GM11168 (cell line): ENCODE results near the gene TFAP2C.

Source experiments
- in situ Hi-C: fragments of 300-500 bp; cut with MboI; formaldehyde crosslinking; loops from one replicate; pipeline ENCODE4 v1.12.0; 2022; ENCODE audit warnings: low sequenced_read_pairs; ENCODE audit not compliant: unreplicated experiment

The TFAP2C gene

DNA sequence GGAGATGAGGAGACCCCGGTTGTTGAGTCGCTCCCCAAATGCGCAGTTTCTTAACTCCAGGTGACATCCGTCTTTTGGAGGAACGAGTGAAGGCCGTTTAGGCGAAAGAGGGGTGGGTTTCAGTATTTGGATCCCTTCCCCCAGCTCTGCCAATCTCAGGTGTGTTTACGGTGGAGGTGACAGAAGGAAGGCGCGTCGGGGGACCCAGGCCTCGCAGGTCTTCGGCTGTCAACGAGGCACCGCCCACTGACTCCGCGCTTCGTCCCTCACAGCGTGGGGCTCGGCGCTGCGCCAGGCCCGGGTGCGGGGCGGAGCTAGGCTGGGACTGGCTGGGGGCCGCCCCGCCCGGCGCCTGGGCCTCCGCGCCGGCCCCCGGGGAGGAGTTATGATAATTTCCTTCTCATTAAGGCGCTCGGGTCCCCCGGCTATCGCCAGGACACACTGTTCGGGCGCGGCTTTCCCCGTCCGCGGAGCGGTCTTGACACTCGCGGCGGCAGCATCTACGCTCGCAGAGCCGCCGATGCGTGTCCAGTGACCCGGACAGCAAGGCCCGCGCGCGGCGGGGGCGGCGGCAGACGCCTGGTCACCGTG, at the start of gene TFAP2C:
TSS of gene TFAP2C (plus strand) at position 434 of the 591 bp plus-strand sequence. CDS start 239 bp downstream, outside the sequence.
- in situ Hi-C loops, result no loop called here

- in situ Hi-C loops, result no loop called here
Observed at GRCh38 chr20:56580226-56580625, 48.9 kb upstream of the TFAP2C start.

- in situ Hi-C loops, result no loop called here
Observed at GRCh38 chr20:56581701-56582100, 47.4 kb upstream of the TFAP2C start.

- in situ Hi-C loops, result no loop called here
Observed at GRCh38 chr20:56582542-56582941, 46.6 kb upstream of the TFAP2C start.

DNA sequence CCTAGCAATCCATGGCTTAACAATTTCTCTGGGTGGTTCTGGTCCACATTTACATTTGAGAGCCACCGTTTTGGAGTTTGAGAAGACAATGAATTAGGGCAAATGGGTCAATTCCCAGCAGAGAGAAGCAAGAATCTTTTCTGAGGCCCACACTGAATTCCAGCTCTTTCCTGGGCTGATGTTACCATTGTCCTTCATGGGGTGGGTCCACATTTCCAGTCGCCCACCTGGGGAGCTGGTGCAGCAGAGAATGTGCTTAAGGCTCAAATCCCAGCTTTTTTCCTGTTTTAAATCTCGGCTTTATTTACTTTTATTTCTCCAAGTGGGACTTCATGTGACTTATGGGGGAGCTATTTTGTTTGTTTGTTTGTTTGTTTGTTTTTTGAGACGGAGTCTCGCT, 44.2 kb upstream of the TFAP2C start:
- in situ Hi-C loops, result no loop called here

- in situ Hi-C loops, result no loop called here
Observed at GRCh38 chr20:56587307-56588041, 41.6 kb upstream of the TFAP2C start.

GRCh38 chr20:56588996-56589395, 40.1 kb upstream of the TFAP2C start:
- in situ Hi-C loops, result no loop called here

GRCh38 chr20:56589633-56590032, 39.5 kb upstream of the TFAP2C start:
- in situ Hi-C loops, result no loop called here

DNA sequence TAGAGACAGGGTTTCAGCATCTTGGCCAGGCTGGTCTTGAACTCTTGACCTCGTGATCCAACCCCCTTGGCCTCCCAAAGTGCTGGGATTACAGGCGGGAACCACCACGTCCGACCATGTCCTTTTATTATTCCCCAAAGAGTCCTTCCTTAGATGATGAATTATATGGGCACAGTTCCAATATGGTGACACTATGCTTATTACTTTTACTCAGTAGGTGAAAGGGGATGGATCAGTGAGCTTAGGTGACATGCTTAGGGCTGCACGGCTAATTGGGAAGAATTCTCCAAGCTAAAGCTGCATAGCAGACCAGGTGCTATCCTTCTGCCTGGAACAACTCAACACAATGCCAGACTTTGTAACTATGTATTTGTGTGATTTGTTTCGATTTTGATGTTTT, 38.2 kb upstream of the TFAP2C start:
- in situ Hi-C loops, result no loop called here

DNA sequence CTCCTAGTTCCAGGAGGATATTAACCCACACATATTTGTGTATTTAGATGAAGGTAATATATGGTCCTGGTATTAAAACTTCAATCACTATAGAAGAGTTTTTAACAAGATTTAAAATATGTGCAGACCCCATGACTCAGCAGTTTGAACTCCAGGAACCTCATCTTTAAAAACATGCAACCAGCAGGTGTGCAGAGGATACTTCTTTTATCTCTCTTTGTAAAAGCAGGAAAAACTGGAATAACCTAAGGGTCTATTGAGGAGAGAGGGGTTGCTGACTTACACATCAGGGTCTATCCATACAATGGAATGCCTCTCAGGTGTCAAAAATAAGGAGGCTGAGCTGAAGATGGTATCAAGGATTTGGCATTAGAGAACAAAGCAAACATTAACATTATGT, 36.9 kb upstream of the TFAP2C start:
- in situ Hi-C loops, result no loop called here

DNA sequence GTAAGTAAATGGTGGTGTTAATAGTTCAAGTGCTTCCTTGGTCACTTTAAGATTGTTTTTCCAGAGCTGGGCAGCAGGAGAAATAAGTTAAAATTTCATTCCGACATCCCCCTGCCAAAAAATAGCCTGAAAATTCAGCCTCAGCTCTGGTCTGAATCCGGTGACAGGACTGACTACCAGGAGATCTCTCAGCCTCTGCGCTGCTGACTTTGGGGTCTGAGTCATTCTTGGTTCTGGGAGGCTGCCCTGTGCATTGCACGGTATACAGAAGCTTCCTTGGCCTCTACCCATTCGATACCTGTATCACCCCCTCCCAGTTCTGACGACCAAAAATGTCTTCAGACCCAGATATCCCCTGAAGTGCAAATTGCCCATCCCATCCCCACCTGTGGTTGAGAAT, 36.3 kb upstream of the TFAP2C start:
- in situ Hi-C loops, result no loop called here

GRCh38 chr20:56595746-56596475, 33.2 kb upstream of the TFAP2C start:
- in situ Hi-C loops, result no loop called here

- in situ Hi-C loops, result no loop called here
Observed at GRCh38 chr20:56601166-56601565, 27.9 kb upstream of the TFAP2C start.

GRCh38 chr20:56604673-56605072, 24.4 kb upstream of the TFAP2C start:
- in situ Hi-C loops, result no loop called here

DNA sequence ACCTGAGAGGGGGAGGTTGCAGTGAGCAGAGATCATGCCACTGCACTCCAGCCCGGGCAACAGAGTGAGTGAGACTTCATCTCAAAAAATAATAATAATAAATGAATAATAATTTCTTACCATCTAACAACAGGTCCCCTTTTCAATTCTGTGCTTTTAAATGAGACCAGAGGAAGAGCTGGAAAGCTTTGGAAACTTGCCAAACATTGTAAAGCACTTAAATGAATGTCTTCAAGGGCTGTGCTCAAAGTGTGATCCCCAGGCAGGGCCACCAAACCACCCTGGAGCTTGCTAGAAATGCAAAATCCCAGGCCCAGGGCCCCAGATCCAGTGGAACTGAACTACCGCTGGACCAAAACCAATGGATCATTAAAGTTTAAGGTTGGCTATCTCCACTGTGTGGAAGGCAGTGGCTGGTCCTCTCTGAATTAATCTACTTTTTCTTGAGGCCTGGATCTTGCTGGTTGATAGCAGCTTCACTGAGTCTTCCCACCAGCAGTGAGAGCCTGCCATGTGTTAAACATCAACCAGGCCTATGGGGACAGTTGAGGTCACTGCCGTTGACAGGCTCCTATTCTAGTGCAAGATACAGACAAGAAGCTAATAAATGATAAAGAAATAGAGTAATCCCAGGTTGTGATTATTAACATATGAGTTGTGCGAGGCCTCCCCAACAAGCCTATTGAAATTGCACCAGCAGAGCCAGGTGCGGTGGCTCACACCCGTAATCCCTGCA, 23.7 kb upstream of the TFAP2C start:
- in situ Hi-C loops, result no loop called here

DNA sequence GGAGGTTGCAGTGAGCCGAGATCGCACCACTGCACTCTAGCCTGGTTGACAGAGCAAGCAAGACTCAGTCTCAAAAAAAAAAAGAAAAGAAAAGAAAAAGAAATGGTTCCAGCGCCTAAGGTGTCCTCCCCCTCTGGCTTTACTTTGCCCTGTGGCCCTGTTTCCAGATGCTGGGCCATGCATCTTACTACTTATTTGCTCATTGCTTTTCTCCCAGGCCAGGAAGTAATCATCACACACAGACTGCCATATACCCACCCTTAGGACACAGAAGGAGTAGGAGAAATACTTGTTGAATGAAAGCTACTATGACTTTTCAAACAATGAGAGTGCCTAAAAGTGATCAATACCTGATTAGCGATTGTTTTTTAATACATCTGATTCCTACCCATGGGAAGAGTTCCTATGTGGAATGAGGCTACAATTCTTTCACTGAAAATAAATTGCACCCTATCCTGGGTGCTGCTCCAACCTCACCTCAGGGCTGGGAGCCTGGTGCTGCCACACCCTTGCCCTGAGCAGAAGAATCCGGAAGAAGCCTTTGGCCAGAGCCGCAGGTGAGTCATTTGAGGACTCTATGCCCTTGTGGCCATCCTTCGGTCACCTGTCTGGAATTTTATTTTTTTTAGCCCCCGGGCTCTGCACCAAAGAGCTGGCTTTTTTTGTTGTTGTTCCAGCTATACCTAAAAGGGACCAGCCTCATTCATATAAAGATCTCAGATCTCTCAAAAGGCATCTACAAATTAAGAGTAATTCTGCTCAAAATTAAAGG, 22.7 kb upstream of the TFAP2C start:
- in situ Hi-C loops, result no loop called here

DNA sequence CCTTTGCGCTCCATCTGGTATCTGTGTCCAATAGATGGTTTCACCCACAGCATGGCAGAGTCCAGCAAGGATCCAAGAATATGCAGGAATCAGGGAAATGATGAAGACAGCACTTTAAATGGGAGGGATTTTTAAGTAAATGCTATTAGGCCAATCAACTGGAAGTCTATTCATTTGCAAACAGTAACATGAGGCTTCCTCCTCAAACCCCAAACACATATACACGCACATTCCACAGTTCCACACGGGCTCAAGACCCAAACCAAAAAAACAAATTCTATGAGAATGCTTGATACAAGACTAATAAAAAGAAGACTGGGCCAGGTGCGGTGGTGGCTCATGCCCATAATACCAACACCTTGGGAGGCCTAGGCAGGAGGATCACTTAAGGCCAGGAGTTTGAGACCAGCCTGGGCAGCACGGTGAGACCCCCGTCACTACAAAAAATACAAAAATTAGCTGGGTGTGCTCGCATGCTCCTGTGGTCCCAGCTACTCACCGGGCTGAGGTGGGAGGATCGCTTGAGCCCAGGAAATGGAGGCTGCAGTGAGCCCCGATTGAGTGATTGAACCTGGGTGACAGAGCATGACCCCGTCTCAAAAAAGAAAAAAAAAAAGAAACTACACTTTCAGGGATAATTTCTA, 21.9 kb upstream of the TFAP2C start:
- in situ Hi-C loops, result no loop called here

DNA sequence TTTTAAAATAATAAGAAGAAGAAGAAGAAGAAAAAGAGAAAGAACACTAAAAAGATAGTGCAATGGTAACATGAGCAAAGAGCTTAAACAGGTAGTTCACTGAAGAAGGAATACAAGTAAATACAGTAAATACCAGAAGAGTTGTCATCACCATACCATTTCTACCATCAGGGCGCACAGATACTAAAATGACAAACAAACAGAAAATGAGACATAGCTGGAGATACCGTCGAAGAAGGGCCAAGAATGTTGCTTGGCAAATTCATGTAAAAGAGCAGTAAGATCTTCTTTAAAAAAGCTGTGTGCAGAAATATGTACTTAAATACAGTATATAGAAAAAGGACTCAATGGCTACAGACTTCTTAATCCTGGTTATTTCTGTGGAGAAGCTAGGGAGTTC, 20.7 kb upstream of the TFAP2C start:
- in situ Hi-C loops, result no loop called here

- in situ Hi-C loops, result no loop called here
Observed at GRCh38 chr20:56609321-56609720, 19.8 kb upstream of the TFAP2C start.

GRCh38 chr20:56610098-56610497, 19.0 kb upstream of the TFAP2C start:
- in situ Hi-C loops, result no loop called here
